GDM1 (cell line): ENCODE results near the gene MMP11.

Source experiments
- DNase-seq: peaks from one replicate; lab custom pipeline; 2025; lab: John Stamatoyannopoulos, UW

MMP11 gene

GRCh38 chr22:23801238-23801821 lies 28.7 kb downstream of the MMP11 start:
- no peak for DNase-seq

DNA sequence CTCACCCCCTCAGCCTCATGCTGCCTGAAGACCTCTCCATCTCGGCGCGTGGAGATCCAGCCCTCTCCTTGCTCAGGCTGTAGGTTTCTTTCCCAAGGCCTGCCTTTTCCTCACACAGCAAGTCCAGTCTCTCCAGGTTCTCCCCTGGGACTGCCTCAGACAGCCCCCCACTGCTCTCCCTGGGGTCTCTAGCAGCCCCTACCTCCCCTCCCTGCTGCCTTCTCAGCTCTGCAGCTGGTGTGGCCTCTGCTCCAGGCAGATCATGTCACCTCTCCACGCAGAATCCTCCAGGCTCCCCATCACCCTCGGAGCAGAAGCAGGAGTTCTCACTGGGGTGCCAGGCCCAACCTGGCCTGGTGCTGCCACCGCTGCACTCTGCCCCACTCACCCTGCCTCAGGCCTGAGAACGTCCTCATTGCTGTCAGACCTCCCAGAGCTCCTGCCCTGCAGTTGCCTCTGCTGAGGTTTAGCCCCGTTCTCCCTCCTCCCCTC lies 29.3 kb downstream of the MMP11 start:
- DNase-seq = no peak

DNA sequence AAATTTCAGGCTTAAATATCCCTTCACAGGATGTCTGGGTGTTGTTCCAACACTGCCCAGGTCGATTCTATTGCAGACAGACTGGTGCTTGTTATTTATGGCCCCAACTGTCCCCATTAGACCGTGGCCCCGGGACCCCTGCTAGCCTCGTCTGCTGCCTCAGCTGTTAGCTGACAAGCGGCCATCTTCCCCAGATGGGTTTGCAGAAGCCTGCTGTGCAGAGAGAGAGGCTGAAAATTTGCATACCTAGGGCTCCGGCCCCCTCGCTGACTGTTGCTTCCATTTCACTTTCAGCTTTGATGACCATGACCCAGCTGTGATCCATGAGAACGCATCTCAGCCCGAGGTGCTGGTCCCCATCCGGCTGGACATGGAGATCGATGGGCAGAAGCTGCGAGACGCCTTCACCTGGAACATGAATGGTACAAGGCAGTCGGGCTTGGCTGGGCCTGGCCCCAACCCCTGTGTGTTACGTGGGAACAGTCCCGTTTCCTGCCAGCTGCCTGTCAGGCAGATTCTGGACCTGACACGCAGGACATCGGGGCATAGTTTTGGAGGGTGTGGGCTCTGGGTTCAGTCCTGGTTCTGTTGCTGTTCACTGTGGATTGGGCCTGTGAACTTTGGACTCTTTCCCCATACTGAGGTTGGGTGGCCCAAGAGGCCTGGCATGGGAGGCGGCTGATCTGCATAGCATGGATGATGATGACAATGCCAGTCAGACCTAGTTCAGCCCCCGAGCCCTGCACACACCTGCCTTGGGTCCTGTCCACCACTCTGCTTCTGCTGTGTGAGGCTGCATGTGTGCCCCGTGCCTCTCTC lies 30.6 kb downstream of the MMP11 start:
- DNase-seq = no peak

DNA sequence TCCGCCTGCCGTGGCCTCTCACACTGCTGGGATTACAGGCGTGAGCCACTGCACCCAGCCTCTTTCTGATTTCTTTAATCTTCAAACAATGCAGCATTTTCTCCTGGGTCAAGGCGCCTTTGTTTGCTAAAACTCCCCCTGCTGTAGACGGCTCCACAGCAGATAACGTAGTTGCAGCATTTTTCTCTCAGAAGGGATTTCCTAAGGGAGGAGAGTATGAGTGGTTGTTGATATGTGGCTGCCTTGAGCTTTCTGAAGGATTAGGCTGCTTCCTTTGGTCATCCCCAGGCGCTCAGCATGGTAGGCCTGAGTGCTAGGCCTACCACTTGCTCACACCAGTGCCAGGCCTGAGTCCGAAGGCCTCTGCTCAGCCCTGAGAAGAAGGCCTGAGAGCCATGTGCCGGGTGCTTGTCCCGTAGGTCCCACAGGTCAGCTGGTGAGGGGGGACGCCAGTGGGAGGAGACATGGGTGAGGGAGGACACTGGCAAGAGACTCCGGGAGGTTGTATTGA lies 32.2 kb downstream of the MMP11 start:
- DNase-seq = no peak

GRCh38 chr22:23806837-23807236 lies 34.2 kb downstream of the MMP11 start:
- DNase-seq = no peak

GRCh38 chr22:23812378-23812777 lies 39.7 kb downstream of the MMP11 start:
- no peak for DNase-seq

- DNase-seq = no peak
Measured at GRCh38 chr22:23815541-23816155, 43.0 kb downstream of the MMP11 start.

GRCh38 chr22:23816156-23816976 lies 43.7 kb downstream of the MMP11 start:
- no peak for DNase-seq

GRCh38 chr22:23817146-23817545 lies 44.5 kb downstream of the MMP11 start:
- no peak for DNase-seq

DNA sequence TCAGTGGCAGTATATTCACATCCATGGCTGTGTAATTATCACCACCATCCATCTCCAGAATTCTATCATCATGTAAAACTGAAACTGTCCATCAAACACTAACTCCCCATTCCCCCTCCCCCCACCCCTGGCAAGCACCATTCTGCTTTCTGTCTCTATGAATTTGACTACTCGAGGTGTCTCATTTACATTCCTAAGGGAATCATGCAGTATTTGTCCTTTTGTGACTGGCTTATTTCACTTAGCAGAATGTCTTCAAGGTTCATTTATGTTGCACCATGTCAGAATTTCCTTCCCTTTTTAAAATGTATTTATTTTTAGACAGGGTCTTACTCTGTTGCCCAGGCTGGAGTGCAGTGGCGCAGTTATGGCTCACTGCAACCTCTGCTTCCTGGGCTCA lies 45.9 kb downstream of the MMP11 start:
- no peak for DNase-seq

DNA sequence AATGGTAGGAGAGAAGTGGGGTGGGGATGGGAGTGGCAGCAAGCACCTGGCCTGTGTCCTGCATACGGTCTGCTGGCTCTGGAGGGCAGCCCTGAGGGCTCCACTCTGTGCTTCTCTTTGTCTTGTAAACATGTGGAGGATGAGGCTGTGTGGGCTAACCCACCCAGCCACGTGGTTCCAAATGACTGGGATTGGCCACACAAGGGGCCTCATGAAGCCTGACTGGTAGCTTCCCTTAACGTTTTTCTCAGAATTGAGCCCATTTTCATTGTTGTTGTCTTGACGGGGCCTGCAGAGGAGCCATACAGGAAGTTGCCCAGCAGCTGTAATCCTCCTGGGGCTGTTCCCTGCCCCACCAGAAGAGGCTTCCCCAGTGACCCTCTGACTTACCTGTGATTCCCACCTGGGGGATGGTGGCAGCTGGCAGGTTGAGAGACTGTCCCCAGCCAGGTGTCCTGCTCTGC lies 48.1 kb downstream of the MMP11 start:
- no peak for DNase-seq

DNA sequence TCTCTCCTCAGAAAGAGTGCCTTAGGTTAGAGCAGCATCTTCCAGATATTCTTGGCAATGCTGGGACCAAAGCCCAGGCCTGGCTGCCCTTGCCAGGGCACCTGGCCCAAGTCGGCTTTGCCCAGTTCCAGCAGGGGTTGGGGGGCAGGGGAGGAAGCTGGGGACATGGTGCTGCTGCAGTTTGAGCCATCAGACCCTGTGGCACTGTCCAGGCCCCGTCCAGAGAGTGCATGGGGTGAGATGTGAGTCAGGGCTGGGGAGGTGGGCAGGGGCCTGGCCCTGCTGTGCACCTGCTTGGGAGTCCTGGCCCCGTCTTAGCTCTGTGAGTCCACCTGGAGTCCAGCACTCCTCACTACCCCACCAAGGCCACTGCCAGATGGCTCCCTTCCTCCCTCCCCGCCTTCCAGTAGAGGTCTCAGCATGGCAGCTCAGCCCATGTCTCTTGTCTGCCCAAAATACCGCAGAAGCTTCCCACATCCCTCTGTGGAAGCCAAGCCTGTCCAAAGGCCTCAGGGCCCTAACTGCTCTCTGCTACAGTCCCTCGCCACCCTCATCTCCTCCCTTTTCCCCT lies 49.5 kb downstream of the MMP11 start:
- no peak for DNase-seq

GRCh38 chr22:23823331-23823791 lies 50.7 kb downstream of the MMP11 start:
- DNase-seq = no peak

DNA sequence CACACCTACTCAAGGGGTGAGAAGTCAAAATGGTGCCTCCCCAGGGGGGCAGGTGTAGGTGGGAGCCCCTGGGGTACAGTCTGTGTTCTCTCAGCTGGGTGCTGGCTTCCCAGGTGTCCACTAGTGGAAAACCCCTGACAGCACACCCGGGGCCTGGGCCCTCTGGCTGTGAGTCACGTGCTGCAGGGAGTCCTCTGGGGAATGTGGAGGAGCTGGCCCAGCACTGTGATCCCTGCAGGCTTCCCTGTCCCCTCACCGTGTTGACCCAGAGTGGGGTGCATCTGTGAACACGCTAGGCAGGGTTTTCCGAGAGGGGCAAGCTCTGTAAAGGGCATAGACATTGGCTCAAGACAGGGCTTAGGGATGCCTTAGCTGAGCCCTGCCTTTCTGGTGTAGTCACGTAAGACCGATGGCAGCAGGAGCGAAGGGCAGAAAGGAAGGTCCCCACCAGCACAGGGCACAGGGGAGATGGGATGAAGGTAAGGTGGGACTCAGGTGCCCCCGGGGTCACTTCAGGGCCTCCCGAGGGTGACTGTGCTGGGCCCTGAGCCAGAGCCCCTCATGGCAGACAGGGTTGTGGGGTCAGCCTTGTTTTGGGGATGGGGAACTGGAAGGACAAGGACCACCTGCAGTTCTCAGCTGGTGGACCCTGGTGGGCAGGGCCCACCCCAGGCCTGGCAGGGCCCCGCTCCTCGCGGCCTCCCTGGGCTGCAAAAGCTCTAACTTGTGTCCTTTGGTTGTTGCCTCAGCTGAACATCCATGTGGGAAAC lies 52.0 kb downstream of the MMP11 start:
- no peak for DNase-seq

DNA sequence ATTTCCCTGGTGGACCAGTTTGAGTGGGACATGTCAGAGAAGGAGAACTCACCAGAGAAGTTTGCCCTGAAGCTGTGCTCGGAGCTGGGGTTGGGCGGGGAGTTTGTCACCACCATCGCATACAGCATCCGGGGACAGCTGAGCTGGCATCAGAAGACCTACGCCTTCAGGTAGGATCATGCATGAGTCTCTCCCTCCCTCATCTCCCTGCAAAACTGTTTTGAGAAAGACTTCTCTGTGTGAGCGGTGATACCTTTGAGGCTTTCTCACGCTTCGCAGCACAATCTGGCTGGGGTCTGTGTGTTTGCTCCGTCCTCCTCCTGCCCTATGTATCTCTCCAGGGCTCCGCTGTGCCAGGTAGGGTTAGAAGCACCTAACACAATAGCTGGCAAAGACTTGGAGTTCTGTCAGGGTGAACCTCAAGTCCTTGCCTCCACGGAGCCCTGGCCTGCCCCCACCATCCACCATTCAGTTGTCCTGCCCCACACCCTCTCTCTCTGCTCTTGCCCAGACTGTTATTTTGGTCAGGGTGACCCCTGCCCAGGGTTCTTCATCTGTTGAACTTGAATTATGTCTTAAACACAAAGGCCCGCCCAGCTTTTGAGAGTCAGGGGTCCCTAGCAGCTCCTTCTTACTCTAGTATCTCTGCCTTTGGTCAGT lies 52.7 kb downstream of the MMP11 start:
- no peak for DNase-seq

DNA sequence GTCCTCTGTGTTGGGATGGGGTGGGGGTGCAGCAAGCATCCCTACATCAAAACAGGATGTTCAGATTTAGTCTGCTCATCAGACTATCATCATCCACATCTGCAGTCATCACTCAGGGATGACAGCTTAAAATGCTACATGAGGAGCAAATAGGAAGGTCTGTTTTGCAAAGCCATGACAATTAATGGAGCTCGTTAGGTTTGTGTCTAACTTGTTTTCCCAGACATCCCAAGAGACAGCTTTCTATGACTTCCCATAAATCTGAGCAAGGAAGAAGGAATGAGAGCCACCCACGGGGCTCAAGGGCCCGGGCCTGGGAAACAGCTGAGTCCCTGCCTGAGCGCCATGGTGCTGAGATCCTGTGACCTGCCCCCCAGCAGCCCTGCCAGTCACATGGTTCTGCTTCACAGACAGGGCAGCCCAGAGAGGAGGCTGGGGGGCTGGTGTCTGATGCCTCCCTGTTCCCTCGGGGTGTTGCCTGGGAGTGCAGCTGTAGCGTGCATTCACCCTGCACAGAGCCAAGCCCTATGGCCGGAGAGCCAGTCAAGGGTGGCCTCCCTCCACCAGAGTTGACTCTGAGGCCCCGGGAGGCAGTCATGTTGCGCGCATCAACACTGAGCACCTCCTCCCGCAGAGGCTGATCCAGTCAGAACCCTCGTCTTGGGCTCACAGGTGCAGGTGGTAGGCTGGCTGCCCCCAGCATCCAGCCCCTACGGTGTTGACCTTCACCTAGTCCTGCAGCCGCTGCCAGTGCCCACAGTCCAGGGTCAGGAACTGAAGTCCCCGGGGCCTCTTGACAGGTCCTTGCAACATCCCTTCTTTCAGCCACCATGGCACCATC lies 54.1 kb downstream of the MMP11 start:
- DNase-seq = no peak

- no peak for DNase-seq
Measured at GRCh38 chr22:23827351-23827995, 54.8 kb downstream of the MMP11 start.

DNA sequence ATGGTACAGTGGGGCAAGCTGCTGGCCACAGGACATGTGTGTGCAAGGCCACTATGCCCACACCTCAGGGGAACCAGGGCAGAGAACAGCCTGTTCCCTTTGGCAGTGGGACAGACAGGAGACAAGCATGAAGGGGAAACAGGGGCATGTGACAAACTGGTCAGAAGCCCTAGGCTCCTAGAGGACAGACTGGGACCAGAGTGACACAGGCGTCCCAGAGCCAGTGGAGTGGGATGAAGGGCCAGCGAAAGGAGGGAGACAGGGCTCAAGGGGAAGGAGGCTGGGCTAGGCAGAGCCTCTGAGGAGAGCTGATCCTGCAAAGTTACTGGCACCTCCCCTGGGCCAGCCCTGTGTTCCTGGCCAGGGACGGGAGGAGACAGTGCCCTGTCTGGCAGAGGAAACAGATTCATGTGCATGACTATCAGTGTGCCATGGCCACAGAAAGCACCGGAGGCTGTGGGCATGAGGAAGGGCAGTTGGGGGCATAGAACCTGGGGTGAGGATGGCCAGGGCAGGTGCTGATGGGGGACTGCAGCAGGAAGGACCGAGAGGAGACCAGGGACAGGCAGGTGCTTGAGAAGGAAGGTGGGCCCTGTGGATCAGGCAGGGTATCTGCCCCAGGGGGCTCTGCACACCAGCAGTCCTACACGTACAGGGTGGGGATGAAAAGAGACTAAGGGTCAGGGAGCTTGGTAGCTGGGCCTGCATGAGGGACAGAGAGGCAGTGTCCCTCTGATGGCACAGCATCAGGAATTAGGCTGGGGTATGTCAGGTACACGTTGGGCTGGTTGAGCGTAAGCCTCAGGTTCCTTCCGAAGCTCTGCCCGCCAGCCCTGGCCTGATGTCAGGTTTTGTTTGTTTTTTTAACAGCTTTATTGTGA lies 56.4 kb downstream of the MMP11 start:
- no peak for DNase-seq
